Fibroblast of skin of right quadriceps (primary cell): Measurements from ENCODE around the gene SMTNL2.
"Not testable (repeated sequence)": the region's sequence is repeated elsewhere in the genome, so short reads cannot be mapped to it uniquely, and the experiment has no call there.

Source experiments
- DNase-seq: peaks from one replicate; pipeline ENCODE4 v3.0.0-alpha.2; 2013

SMTNL2 gene

DNA sequence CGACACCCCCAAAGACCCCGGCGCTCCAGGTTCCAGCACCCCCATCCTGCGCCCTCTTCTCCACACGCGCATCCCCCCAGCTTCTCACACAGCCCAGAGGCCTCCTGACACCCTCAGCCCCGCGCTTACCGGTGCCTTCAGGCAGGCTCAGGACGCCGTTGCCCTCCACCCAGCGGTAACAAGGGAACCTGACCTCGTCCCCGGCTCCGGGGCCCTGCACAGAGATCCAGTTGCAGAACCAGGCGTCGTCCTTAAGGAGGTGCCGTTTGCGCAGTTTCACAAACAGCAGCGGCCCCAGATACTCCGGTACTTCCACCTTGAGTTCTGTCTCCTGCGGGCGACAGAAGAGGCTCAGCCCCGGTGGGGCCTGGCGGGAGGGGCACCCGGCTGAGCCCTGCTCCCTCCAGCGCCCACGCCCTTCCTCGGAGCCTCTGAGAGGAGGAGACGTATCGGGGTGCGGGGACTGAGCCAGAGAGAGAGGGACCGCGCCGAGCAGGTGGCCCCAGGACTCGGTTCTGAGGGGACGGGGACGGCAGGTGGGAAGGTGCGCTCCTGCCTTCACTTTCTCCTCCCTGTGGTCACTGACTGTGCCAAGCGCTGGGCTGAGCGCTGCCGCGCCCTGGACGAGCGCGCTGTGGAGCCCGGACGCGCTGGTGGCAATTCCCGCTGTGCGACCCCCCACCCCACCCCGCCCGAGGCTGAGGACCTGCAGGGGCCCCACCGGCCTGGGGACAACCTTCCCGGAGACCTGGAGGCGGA lies 55.2 kb downstream of the SMTNL2 start:
- DNase-seq = not testable (repeated sequence)

DNA sequence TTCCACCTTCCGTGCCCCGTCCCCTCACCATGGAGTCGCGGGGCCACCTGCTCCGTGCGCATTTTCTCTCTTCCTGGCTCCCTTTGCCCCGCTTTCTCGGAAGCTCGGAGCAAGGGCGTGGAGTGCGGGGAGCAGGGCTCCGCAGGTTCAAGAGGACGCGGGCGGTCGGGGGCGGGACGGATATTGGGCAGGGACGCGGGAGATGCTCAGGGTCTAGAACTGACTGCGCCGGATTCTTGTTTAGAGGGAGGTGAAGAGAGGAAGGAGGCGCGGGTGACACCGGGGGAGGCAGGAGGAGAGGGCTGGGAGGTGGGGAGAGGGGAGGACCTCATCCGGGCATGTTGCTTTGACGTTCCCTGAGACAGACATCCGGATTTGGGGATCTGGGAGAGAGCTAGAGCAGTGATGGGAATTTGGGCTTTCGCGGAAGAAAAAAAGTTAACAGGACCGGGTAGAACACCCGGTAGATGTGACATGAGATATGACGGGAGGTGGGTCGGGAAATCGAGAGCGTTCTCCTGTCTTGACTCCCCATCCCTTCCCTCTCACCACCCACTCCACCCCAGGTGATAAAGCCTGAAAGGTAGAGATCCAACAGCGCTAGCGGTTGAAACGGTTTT lies 56.4 kb downstream of the SMTNL2 start:
- DNase-seq = not testable (repeated sequence)

GRCh38 chr17:4641297-4642195 lies 57.2 kb downstream of the SMTNL2 start, which contains the start of gene ALOX15:
Gene ALOX15 (minus strand): TSS chr17:4641678. CDS start chr17:4641651, 27 bp downstream.
- DNase-seq = no peak

GRCh38 chr17:4642286-4642685 lies 58.0 kb downstream of the SMTNL2 start:
- DNase-seq = no peak

GRCh38 chr17:4643676-4644075 lies 59.3 kb downstream of the SMTNL2 start:
- no peak for DNase-seq

DNA sequence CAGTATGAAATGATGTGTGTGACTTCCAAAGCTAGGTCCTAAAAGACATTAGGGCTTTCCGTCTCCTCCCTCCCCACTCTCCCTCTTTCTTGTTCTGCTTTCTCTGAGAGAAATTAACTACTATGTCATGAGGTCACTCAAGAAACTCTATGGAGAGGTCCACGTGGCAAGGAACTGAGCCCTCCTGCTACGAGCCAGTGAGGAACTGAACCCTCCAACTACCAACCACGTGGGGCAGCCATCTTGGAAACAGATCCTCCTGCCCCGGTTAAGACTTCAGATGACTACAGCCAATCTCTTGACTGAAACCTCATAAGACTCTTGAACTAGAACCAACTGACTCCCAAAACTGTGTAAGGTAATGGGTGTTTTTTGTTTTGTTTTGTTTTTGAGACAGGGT lies 61.3 kb downstream of the SMTNL2 start:
- no peak for DNase-seq

GRCh38 chr17:4648741-4649140 lies 64.4 kb downstream of the SMTNL2 start:
- DNase-seq = no peak

- no peak for DNase-seq
These were observed 68.7 kb downstream of the SMTNL2 start for GRCh38 chr17:4652997-4653396.

DNA sequence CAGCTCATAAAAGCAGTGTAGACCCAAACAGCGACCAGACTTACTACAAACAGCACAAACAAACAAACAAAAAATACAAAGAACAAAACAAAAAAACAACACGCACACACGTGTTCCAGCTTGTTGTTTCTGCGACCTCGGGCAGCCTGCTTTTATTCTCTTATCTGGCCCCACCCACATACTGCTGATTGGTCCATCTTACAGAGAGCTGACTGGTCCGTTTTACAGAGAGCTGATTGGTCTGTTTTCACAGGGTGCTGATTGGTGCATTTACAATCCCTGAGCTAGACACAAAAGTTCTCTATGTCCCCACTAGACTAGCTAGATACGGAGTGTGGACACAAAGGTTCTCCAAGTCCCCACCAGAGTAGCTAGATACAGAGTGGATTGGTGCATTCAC lies 71.6 kb downstream of the SMTNL2 start:
- not testable (repeated sequence) for DNase-seq

- no peak for DNase-seq
These were observed 73.3 kb downstream of the SMTNL2 start for GRCh38 chr17:4657678-4658077.
